GM18505 (cell line): ENCODE results near the gene ATP13A4.

ENCODE experiments used
- ATAC-seq: cut with Tn5 transposase; IDR thresholded peaks from one replicate; pipeline ENCODE4 v1.9.1; 2021; ENCODE audit not compliant: unreplicated experiment
- POLR2A ChIP-seq: IDR thresholded peaks from 4 replicates; pipeline ENCODE4 v1.6.1; 2011; ENCODE audit warnings: borderline replicate concordance; ENCODE audit not compliant: insufficient read depth, insufficient read length; ENCODE audit errors: extremely low read depth

The ATP13A4 gene

GRCh38 chr3:193389335-193389734 lies 165.4 kb downstream of the ATP13A4 start:
- no peak for ATAC-seq
- no peak for TF ChIP-seq POLR2A

- TF ChIP-seq POLR2A = no peak
- ATAC-seq = no peak
These were observed 166.3 kb downstream of the ATP13A4 start for GRCh38 chr3:193388361-193388760.

GRCh38 chr3:193387596-193387995 lies 167.1 kb downstream of the ATP13A4 start:
- TF ChIP-seq POLR2A = no peak
- no peak for ATAC-seq

- TF ChIP-seq POLR2A = no peak
- no peak for ATAC-seq
These were observed 176.0 kb downstream of the ATP13A4 start, which contains the start of gene ATP13A5 for GRCh38 chr3:193378706-193379105. ATP13A5 (minus strand) TSS chr3:193378753; CDS start chr3:193378725, 28 bp downstream.

- no peak for ATAC-seq
- no peak for TF ChIP-seq POLR2A
These were observed 177.1 kb downstream of the ATP13A4 start for GRCh38 chr3:193377591-193377990.

GRCh38 chr3:193375614-193376013 lies 179.1 kb downstream of the ATP13A4 start:
- no peak for TF ChIP-seq POLR2A
- no peak for ATAC-seq

- no peak for TF ChIP-seq POLR2A
- no peak for ATAC-seq
These were observed 181.9 kb downstream of the ATP13A4 start for GRCh38 chr3:193372783-193373182.

GRCh38 chr3:193367868-193368267 lies 186.8 kb downstream of the ATP13A4 start:
- TF ChIP-seq POLR2A = no peak
- ATAC-seq = no peak

GRCh38 chr3:193357291-193357690 lies 197.4 kb downstream of the ATP13A4 start:
- TF ChIP-seq POLR2A = no peak
- ATAC-seq = no peak

GRCh38 chr3:193354423-193354822 lies 200.3 kb downstream of the ATP13A4 start:
- no peak for ATAC-seq
- no peak for TF ChIP-seq POLR2A
